HepG2 (cell line): ENCODE results near the gene DEFB124. TPM values are rescaled to one million over a fixed set of nuclear protein-coding genes. Genes with fewer than 3 reads are reported as not detected.
A peak's percentile ranks its signal among the peaks of the same experiment; 100 is the strongest.

Experiments used
- ATAC-seq: fragments of 200-7000 bp; cut with Tn5 transposase; 3 replicates; pipeline ENCODE4 v1.9.1; 2020; ENCODE audit warnings: mild to moderate bottlenecking, moderate library complexity
- BruUV-seq: library from RNA; stranded (reverse); fragments of 400-500 nt; replicated peaks from 2 replicates; lab custom pipeline; 2021; lab: Mats Ljungman, UMichigan
- CTCF ChIA-PET: fragments of 300-600 bp; formaldehyde crosslinking; extraction: SDS; loops from one replicate; lab custom pipeline; 2021; ENCODE audit warnings: low total read pairs, inconsistent platforms, low intra/inter-chr PET ratio; lab: Yijun Ruan, JAX
- POLR2A ChIA-PET: fragments of 350-600 bp; sonication (Branson Sonifier 250); formaldehyde crosslinking; loops from one replicate; lab custom pipeline; 2020; ENCODE audit warnings: antibody characterized with exemption, inconsistent platforms; lab: Yijun Ruan, JAX
- DNase-seq: peaks from one replicate; pipeline ENCODE4 v3.0.0-alpha.2; 2015; ENCODE audit warnings: low spot score
- FAIRE-seq: peaks from 3 replicates; lab custom pipeline; 2011; peaks lifted over from hg19 to GRCh38; lab: Jason Lieb, UNC
- H2AFZ ChIP-seq: one replicate; pipeline ENCODE4 v1.6.1; 2011; ENCODE audit warnings: low read length, inconsistent platforms
- H3K27ac ChIP-seq: fragments of 300-600 bp; 3 replicates; pipeline ENCODE4 v1.8.0; 2011; ENCODE audit warnings: mixed run types, mild to moderate bottlenecking, mixed read lengths, low read length, inconsistent platforms; ENCODE audit not compliant: insufficient read depth; ENCODE audit errors: extremely low read length
- H3K27me3 ChIP-seq, 2 experiments: fragments of 200-600 bp in 1 of 2; 2 replicates in 1 of 2; 3 replicates in 1 of 2; pipeline versions ENCODE4 v1.6.0 to v1.8.0; 2011; ENCODE audit warnings: low read length in 2 of 2, mild to moderate bottlenecking in 2 of 2, moderate library complexity in 2 of 2, inconsistent platforms in 1 of 2; ENCODE audit not compliant: insufficient read depth in 2 of 2, control insufficient read depth in 1 of 2
- H3K36me3 ChIP-seq, 2 experiments: fragments of 200-600 bp in 1 of 2; replicated peaks in 1 of 2; 2 replicates in 1 of 2; 3 replicates in 1 of 2; pipeline versions ENCODE4 v1.5.1 to v1.8.0; 2011; ENCODE audit warnings: low read length in 2 of 2, inconsistent platforms in 1 of 2; ENCODE audit not compliant: insufficient read depth in 2 of 2, control insufficient read depth in 1 of 2
- H3K4me1 ChIP-seq: 2 replicates; pipeline ENCODE4 v1.5.1; 2012; ENCODE audit warnings: low read length, inconsistent platforms; ENCODE audit not compliant: insufficient read depth
- H3K4me2 ChIP-seq: 2 replicates; pipeline ENCODE4 v1.6.0; 2011; ENCODE audit warnings: low read depth, low read length, inconsistent platforms
- H3K4me3 ChIP-seq, 3 experiments: fragments of 200-600 bp in 1 of 3; sonication (generic), shearing (Covaris generic) in 1 of 3; replicated peaks in 1 of 3; 2 replicates each; pipeline ENCODE4 v1.5.1; 2011 to 2016; ENCODE audit warnings: low read length in 3 of 3, inconsistent platforms in 2 of 3, low read depth in 2 of 3, mild to moderate bottlenecking in 2 of 3, control low read depth in 1 of 3, mixed read lengths in 1 of 3; ENCODE audit not compliant: insufficient read depth in 1 of 3
- H3K79me2 ChIP-seq: one replicate; pipeline ENCODE4 v1.6.1; 2011; ENCODE audit warnings: low read length, inconsistent platforms; ENCODE audit not compliant: insufficient read depth
- H3K9ac ChIP-seq: 2 replicates; pipeline ENCODE4 v1.6.0; 2011; ENCODE audit warnings: mild to moderate bottlenecking, low read depth, low read length, inconsistent platforms; ENCODE audit not compliant: insufficient read depth
- H3K9me3 ChIP-seq: 2 replicates; pipeline ENCODE4 v1.5.1; 2012; ENCODE audit warnings: mild to moderate bottlenecking, low read length
- H4K20me1 ChIP-seq: 2 replicates; pipeline ENCODE4 v1.6.0; 2011; ENCODE audit warnings: inconsistent platforms, mild to moderate bottlenecking, low read length, moderate library complexity; ENCODE audit not compliant: insufficient read depth
- PHF20 ChIP-seq: sonication (generic); formaldehyde crosslinking; IDR thresholded peaks from 2 replicates; pipeline ENCODE4 v1.5.0; 2020; ENCODE audit warnings: mild to moderate bottlenecking, missing genetic modification reagents
- SRSF1 ChIP-seq: fragments of 200-400 bp; formaldehyde crosslinking; optimal IDR thresholded peaks from 2 replicates; pipeline ENCODE3; 2017; ENCODE audit warnings: mild to moderate bottlenecking, low read depth, low read length, moderate library complexity
- ZKSCAN1 ChIP-seq: fragments of 150-350 bp; IDR thresholded peaks from 2 replicates; pipeline ENCODE4 v1.6.1; 2014; ENCODE audit warnings: low read length
- WGBS: methylation state at CpG from one replicate; pipeline ENCODE4 v1.1.6; 2017; ENCODE audit warnings: low lambda C conversion rate; 5-methylcytosine and 5-hydroxymethylcytosine counted together
- in situ Hi-C: cut with HindIII; loops from 2 replicates; pipeline ENCODE4 v1.10.0; 2017; ENCODE audit warnings: low pct_unique_long_range_greater_than_20kb; ENCODE audit not compliant: extremely low pct_ligation_motif_present
- intact Hi-C: fragments of 100-400 bp; cut with micrococcal nuclease; formaldehyde crosslinking; loops from one replicate; pipeline ENCODE4 v1.10.0; 2022; ENCODE audit not compliant: unreplicated experiment
- polyA plus RNA-seq, 8 experiments: library from polyadenylated mRNA; depleted of rRNA in 3 of 8; stranded (reverse) in 7 of 8; unstranded in 1 of 8; fragments of >200 nt; fragmentation: Illumina TruSeq in 4 of 8; extraction: Trizol in 4 of 8; gene quantifications; 2 replicates each; pipeline versions ENCODE4 v1.2.1 to v1.2.3, GENCODE V29; 2011 to 2016; ENCODE audit warnings: low read depth in 4 of 8, missing spikeins in 1 of 8, mixed read lengths in 1 of 8; ENCODE audit not compliant: insufficient read depth in 1 of 8
- total RNA-seq, 5 experiments: library from RNA; depleted of rRNA; stranded (reverse); fragments of >200 nt; fragmentation: Illumina TruSeq; extraction: Trizol; gene quantifications; 2 replicates each; pipeline ENCODE4 v1.2.3, GENCODE V29; 2016; ENCODE audit warnings: low read depth in 1 of 5
- TF ChIP-seq, protein P1 (sequence below): sonication (generic); formaldehyde crosslinking; conservative IDR thresholded peaks from 2 replicates; pipeline ENCODE4 v1.8.0; 2022; ENCODE audit warnings: low read depth, missing genetic modification reagents

Gene DEFB124
- total and polyA plus RNA-seq, 2 of the 13 experiments (the other 11 are each of a cell fraction or from before 2014, with no cell fraction given), result not detected

DNA sequence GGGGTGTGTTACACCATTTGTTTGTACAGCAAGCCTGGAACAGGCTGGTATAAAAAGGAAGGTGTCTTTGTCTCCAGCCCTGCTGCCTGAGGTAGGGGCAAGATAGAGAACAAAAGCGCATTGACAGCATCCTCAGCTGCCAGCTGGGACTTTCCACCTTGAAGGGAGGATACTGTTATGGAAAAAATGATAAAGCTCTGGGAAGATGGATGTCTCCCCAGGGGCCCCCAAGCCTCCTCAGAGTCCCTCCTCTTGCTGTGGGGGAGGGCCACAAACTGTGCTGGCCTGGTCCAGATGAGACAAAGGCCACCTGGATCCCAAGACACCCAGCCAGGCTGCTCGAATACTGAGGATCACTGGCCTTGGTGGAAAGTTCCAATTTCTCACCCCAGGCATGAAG lies 13.2 kb upstream of the DEFB124 start (continued):
- TF ChIP-seq, protein P1, sequence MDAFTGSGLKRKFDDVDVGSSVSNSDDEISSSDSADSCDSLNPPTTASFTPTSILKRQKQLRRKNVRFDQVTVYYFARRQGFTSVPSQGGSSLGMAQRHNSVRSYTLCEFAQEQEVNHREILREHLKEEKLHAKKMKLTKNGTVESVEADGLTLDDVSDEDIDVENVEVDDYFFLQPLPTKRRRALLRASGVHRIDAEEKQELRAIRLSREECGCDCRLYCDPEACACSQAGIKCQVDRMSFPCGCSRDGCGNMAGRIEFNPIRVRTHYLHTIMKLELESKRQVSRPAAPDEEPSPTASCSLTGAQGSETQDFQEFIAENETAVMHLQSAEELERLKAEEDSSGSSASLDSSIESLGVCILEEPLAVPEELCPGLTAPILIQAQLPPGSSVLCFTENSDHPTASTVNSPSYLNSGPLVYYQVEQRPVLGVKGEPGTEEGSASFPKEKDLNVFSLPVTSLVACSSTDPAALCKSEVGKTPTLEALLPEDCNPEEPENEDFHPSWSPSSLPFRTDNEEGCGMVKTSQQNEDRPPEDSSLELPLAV (CRISPR knock-in tag), result no peak

DNA sequence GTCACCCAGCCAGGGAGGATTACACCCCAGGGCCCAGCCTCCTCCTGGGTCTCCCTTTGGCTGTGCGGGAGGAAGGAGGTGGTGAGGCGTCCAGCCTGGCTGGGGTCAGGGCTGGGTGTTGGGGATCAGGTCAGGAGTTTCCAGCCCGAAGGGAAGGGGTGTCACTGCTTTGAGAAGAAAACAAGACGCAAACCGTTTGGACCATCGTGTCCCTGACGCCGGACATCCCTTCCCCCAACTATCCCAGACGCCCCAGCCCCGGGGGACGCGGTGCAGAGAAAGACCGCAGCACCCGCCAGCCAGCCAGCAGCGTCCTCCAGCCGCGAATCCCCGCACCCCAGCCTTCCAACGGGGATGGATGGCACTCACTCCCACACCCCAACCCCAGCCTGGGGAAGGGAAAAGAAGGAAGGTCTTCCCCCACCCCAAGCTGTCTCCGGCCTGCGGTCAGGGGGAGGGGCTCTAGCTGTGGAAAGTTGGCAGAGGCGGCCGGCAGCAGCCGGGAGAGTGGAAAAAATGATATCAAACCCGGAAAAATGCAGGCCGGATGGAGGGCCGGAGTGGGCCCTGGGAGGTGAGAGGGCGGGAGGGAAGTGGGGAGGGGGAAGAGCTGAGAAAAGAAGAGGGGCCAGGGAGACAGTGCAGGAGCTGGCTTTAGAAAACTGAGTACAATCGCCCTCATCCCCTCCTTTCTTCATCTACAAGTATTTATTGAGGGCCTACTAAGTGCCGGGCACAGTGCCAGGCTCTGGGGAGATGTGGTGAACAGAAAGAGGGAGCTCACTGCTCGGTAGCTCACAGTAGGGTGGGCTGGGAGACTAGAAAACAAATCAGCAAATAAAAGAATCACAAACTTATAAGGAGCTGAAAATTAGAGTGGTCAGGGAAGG lies 10.8 kb upstream of the DEFB124 start:
- no peaks in the 10 kb centered on the region for H3K79me2 ChIP-seq
- DNase-seq (no peak), FAIRE-seq (no peak), ATAC-seq (peak; percentile 22)
- H3K27ac ChIP-seq, result no peak overlapping the region
- CTCF ChIA-PET, result no interaction called here
- H3K9me3 ChIP-seq, result no peaks in the 10 kb centered on the region
- intact Hi-C loops (no loop called here), in situ Hi-C loops (no loop called here)
- H3K4me3 ChIP-seq, result no peak overlapping the region; a peak in 1 of 6 replicates
- H3K36me3 ChIP-seq, result no peaks in the 10 kb centered on the region
- TF ChIP-seq ZKSCAN1 (peak; percentile 56; the same call in 1 of the 2 replicates), PHF20 (CRISPR knock-in tag) (no peak), SRSF1 (peak; percentile 36)
- H3K9ac ChIP-seq, result no peak overlapping the region
- no TSS peak for BruUV-seq
- H2AFZ ChIP-seq, result no peak overlapping the region
- no peaks in the 10 kb centered on the region for H4K20me1 ChIP-seq
- H3K4me2 ChIP-seq, result no peak overlapping the region
- peaks cover 3 to 30% of the 10 kb centered on the region in 2 experiments; a peak in 3 of 5 replicates for H3K27me3 ChIP-seq
- POLR2A ChIA-PET, result interaction anchor here (0.7 kb wide), 1 partner anchor 18 kb away, joined by 3 read pairs; no protein-coding TSS in a partner anchor
- 19% methylated on average over 29 of the region's 31 CpGs for WGBS
- H3K4me1 ChIP-seq, result no peaks in the 10 kb centered on the region
